Fibroblast of skin of left quadriceps (primary cell): ENCODE data around the gene GUCY1A2.

Experiments used
- DNase-seq, 2 experiments: peaks; one replicate each; pipeline ENCODE4 v3.0.0-alpha.2; 2013; ENCODE audit warnings: low read depth in 2 of 2

GUCY1A2 gene

GRCh38 chr11:106644824-106645223 is 373.5 kb downstream of the GUCY1A2 start:
- no peak for DNase-seq

- DNase-seq: no peak
Measured at GRCh38 chr11:106642331-106642730, 375.9 kb downstream of the GUCY1A2 start.

- no peak for DNase-seq
Measured at GRCh38 chr11:106632283-106632682, 386.0 kb downstream of the GUCY1A2 start.

GRCh38 chr11:106627694-106628093 is 390.6 kb downstream of the GUCY1A2 start:
- DNase-seq: no peak

GRCh38 chr11:106625566-106625965 is 392.7 kb downstream of the GUCY1A2 start:
- DNase-seq: peak; percentile 57 to 59

- DNase-seq: peak in 1 of 2 experiments; percentile 14
Measured at GRCh38 chr11:106624377-106624776, 393.9 kb downstream of the GUCY1A2 start.
